Amniotic epithelial cell (primary cell): Measurements from ENCODE around the gene TGFB1I1.
"Not testable (repeated sequence)": the region's sequence is repeated elsewhere in the genome, so short reads cannot be mapped to it uniquely, and the experiment has no call there.

Experiments
- DNase-seq: peaks from one replicate; pipeline ENCODE4 v3.0.0-alpha.2; 2010; ENCODE audit warnings: low read depth

TGFB1I1 gene

DNA sequence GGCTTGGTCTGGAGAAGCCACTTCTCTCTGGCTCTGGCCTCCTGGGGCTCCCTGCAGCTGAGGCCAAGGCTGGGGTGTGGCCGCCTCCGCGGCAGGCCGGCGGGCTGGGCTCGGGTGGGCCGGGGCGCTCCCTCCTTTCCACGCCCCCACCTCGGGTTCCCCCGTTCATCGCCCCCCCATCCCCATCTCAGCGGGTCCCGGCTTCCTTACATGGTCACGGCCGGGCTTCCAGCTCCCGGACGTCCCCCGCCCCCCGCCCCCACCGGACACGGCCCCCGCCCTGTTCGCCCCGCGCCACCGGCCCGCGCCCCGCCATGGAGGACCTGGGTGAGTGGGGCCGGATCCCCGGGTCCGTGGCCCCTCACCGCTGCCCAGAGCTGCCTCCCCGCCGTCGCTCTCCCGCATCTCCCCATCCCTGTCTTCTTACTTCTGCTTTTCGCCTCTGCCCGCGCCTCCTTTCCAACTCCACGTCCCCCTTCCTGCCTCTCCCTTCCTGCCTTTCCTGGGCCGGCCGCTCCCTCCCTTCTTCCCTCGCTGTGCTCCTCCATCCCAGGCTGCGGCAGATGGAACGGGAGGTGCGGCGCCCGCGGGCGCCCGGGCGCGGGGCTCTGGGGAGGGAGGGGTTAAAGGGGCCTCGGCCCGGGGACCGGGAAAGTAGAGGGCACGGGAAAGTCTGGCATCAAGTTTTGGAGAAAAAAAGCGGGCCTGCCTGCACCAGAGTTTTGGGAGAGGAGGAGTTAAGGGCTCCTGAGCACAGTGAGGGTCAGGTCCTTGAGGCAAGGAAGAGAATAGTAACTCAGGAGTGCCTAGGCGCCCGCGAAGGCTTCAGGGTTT lies at the start of gene TGFB1I1:
Gene TGFB1I1 (plus strand): TSS at position 278 of the 834 bp plus-strand sequence. CDS start 37 bp downstream, at position 315.
- DNase-seq: peak; percentile 71

DNA sequence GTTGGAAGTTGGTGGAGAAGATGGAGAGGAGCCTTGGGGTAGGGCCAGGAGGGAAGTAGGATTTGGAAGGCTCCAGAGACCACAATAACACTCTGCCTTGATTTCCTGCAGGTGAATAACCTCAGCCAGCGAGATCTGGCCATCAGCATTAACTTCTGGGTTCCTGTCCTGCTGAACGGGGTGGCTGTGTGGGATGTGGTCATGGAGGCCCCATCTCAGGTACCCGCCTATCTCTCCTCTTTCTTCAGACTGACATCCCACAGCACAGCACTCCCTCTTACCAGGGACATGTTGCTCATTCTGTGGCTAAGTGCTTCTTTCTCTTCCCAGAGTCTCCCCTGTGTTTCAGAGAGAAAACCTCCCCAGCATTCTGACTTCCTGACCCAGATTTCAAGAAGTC lies 48.7 kb upstream of the TGFB1I1 start:
- no peak for DNase-seq

DNA sequence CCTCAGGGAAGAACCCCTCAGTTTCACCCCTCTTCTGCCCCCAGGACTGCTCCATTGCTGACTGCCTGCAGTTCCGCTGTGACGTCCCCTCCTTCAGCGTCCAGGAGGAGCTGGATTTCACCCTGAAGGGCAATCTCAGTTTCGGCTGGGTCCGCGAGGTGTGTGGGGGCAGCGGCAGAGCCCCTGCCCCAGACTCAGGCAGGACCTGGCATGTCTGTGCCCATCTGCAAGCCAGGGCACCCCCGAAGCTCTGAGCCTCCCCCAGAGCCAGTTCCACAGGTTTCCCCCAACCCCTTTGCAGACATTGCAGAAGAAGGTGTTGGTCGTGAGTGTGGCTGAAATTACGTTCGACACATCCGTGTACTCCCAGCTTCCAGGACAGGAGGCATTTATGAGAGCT lies 48.2 kb upstream of the TGFB1I1 start:
- no peak for DNase-seq

DNA sequence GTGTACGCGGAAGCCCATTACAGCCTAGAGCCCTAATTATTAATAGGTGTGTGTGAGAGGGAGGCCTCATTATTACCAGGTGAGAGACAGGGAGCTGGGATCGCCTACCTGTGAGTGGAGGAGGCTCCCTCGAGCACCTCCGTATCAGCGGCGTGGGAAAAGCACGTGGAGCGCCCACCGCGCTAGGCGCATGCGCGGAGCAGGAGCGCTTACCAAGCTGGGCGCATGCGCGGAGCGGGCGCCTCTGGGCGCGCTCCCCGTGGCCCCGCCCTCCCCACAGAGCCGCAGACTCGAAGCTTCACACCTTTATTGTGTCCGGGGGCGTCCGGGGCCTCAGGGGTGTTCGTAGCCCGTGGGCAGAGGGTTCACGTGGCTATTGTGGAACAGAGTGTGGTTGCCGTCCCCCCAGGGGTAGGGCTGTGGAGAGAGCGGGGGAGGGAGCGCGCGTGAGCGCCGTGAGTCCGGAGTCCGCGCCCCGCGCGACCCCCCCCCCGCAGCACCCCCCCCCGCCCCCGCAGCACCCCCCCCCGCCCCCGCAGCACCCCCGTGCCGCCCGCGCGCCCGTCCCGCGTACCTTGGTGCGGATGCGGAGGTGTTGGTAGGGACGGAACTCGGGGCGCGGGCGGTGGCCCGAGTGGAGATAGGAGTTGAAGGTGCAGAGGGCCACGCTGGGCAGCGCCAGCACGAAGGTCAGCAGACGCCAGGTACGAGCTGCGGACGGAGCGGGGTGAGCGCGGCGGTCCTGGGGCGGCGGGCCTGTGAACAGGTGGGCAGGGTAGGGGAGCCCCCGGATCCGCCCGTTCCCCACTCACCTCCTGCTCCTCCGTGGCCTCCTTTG lies 44.3 kb upstream of the TGFB1I1 start:
- no peak for DNase-seq

DNA sequence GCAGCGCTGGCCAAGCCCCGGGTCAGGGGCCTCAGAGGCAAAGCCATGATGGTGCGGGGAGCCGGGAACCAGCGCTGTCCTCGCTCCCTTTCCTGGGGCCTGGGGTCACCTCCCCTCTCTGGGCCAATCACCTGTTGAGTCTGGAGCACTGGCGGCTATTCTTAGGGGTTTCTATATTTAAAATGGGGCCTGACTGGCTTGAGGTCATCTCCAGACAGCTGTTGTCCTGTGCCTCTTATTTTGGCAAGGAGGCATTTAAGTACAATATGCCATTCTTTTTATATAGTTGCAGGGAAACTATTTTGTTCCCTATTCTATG lies 43.7 kb upstream of the TGFB1I1 start, which contains the start of gene COX6A2:
Gene COX6A2 (minus strand): TSS at position 82 of the 319 bp plus-strand sequence. CDS start 35 bp downstream, at position 47.
- DNase-seq: no peak

DNA sequence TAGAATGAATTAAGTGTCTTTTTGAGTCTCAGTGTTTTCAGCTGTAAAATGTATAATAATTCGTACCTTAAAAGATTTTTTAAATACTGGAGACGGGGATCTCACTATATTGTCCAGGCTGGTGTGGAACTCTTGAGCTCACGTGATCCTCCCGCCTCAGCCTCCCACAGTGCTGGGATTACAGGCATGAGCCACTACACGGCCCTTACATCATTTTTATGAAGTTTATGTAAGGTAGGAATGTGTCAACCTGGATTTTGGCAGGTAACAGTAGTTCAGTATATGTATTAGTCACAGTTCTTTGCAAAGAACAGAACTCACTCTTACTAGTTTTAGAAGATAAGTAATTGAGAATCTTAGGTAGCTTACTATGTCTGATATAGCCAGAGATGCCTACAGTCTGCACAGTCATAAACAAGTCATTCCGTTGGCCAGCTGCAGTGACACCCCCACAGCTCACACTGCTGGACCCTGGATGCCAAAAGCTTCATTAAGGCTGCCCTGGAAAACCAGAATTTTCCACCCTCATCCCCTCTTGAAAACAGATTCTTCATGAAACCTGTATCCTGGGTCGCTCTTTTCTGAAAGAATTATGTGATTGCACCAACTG lies 43.2 kb upstream of the TGFB1I1 start:
- DNase-seq: no peak

DNA sequence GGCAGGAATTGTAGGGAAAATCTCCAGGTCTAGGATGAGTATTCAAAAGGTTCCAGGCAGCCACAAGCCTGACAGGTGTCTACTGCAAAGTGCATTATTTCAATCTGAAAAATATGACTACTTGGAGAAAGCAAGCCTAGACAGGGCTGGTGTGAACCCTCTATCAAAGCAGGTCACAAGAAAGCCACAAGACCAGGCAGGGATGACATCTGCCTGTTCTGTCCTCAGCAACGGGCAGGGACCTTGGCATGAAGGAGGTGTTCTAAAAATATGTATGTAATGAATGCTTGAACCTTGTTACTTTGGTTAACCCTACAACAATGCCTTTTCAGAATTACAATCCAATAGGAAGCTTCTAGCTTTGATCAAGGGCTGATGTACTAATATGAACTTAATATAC lies 42.6 kb upstream of the TGFB1I1 start:
- DNase-seq: no peak

DNA sequence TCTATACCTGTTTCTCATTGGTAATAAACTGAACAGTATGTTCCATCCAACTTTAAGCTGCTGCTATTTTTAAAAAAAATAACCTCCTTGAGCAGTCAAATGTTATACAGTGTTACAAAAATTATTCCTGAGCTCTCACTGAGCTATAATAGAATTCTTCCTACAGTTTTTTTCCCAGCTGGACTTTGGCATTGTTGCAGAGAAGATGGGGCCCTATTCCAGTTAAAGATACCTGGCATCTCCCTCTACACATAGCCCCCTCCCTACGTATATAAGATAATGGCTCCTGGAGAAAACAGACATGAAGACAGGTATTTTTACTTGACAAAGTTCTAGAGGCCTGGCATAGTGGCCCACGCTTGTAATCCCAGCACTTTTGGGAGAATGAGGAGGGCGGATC lies 42.2 kb upstream of the TGFB1I1 start:
- no peak for DNase-seq

DNA sequence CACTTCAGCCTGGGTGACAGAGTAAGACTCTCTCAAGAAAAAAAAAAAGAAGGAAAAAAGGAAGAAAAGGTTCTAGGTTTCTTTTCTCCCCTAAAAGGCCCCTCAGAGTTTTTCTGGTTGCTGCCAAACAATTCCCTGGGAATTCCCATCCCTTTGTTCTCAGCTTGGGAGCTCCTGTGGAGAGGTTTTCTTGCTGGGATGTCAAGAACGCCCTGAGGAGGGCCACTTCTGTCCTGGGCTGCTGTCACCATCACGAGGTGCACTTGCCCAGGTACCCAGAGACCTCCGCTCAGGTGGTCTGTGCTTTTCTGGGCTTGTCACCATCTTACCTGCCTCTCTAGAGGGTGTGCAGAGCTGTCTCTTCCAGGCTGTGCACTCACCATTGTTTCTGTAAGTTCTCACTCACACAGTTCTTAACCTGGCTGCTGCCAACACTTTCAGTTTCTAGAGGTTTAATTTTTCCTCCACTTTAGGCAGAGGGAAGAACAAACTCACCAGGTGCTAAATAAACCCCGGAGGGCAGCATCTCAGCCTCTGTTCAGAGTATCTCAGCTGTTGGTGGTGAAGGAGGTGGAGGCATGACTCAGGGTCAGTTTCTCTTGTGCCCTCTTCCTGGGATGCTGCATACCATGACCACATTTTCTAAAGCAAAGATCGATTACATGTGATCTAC lies 41.4 kb upstream of the TGFB1I1 start:
- DNase-seq: no peak

DNA sequence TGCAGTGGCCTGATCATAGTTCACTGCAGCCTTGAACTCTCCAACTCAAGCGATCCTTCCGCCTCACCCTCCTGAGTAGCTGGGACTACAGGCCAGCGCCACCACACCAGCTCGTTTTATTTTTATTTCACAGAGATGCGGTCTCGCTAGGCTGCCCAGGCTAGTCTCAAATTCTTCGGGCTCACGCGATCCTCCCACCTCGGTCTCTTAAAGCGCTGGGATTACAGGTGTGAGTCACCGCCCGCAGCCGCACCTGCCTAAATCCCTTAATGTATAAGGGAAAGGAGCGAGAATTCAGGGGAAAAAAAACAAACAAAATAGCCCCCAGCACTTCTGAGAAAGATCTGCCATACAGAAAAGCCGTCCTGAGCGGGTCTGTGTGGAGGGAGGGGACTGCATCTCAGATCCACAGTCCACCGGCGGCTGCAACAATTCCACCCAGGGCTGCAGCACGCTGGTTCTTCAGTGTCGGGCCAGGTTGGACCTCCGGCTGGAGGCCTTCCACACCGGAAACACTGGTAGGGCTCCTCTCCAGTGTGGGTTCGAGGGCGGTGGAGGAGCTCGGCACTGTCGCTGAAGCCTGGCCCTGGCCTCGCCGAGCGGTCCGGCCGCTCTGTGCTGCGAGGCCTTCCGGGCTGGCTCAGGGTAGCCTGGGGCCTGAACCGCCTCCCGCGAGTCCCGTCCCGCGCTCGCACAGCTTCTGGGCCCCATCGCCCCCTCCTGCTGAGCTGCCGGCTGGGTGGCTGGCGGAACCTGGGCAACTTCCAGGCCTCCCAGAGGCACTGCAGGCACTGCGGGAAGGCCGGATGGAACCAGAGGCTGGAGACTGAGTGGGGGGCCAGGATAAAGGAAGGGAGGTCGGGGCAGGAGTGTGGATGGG lies 36.4 kb upstream of the TGFB1I1 start:
- DNase-seq: no peak

DNA sequence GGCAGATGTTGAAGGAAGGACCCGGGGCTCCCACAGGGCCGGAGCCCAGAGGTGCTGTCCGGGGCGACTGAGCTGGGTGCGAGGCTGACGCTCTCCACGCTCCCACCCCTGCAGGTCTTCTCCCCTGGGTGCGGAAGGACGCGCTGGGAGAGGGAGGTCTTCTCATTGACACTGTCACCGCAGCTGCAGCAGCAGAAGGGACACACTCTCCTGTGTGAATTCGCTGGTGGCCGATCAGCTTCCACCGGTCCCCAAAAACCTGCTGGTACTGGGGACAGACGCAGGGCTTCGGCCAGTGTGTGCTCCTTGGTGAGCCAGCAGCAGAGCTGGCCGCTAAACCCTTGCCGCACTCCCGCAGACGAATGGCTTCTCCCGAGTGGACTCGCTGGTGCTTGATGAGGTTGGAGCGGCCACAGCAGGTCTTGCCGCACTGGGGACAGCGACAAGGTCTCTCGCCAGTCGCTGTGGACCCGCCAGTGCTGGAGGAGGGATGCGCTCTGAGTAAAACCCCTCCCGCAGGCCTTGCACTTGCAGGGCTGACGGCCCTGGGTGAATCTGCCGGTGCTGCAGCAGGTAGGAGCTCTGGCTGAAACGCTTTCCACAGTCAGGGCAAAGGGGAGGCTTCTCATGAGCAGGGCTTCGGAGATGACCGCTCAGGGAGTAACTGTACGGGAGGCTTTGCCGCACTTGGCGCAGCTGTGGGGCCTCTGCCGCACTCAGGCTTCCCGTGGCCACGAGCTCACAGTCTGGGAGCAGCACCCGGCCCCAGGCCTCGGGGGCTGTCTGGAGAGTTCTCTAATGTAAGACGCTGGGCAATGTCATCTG lies 35.5 kb upstream of the TGFB1I1 start:
- DNase-seq: no peak

DNA sequence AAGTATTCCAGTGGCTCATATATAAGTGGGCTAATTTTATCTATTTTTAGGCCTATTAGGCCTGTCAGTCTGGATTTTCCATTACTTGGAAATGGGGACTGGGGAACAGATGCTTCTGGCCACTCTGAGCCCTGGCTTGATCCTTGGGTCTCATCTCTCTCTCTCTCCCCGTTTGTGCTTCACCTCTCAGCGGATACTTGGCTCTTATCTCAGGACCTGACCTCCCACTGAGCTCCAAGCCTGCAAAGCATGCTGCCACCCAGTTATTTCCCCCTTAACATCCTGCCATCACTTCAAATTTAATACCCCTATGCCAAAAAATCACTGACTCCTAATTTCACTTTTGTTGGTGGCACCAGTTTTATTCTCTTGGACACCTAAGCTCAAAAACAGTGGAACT lies 33.5 kb upstream of the TGFB1I1 start:
- no peak for DNase-seq

DNA sequence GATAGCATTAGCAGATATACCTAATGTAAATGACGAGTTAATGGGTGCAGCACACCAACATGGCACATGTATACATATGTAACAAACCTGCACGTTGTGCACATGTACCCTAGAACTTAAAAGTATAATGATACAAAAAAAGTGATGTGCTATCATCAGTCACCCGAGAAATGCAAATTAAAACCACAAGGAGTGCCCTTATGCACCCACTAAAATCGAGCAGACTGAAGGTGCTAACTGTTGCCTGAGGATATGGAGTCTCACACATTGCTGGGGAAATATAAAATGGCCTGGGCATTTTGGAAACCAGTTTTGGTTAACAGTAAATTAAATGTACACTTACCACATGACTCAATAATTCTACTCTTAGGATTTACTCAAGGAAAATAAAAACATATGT lies 32.9 kb upstream of the TGFB1I1 start:
- DNase-seq: not testable (repeated sequence)

DNA sequence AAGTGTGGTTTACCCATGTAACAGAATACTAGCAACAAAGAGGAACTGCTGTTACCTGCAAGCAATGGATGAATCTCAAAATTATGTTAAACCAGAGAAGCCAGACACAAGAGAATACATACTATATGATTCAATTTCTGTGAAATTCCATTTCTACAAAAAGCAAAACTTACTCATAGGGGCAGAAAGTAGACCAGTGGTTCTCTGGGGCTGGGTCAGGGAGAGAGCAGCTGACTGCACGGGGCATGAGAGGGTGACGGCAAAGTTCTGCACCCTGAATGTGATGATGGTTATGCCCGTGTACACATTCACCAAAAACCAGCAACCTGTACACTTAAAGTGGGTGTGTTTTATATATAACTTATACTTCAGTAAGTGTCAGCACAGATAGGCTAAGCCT lies 32.4 kb upstream of the TGFB1I1 start:
- no peak for DNase-seq

DNA sequence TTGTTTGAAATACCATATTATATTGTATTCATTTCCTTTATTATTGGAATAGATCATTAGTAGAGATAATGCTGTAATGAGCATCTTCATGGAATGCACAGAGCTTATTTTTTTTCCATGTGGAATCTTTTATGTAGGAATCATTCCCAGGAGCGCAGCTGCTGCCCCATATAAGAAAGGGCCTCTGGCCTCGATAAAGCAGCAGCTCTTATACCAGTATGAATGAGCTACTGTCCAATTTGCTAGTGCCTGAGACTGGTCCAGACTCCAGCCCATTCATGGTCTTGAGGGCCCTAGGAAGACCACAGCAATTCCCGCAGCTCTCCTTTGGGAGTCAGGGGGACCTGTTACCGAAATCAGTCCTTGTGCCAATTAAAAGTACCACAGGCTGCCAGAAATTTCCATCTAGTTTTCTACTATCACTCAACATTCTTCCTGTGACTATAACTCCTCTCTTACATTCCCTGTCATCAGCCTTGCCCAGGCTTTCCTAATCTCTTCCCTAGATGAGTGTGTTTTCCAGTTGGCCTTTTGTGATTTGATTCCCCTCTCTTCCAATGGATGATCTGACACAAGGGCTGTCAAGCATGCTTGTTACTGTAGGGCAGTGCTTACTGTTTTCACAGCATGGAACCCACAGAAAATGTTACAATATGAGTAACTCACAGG lies 31.3 kb upstream of the TGFB1I1 start:
- DNase-seq: no peak

DNA sequence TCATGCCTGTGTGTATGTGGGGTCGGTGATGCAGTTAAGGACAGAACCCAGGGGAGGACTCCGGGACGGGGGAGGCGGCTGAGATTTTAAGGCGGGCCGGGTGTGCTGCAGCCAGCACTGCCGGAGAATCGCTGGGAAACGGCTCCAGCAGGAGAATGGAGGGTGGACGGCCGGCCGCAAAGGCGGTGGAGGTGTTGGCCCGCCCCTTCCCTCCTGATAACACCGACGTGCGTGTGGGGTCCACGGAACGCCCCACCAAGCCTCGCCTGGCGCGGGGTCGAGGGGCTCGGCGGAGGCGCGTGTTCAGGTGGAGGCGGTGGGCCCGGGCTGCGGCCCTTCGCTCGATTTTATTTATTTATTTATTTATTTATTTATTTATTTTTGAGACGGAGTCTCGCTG lies 30.0 kb upstream of the TGFB1I1 start:
- DNase-seq: no peak

DNA sequence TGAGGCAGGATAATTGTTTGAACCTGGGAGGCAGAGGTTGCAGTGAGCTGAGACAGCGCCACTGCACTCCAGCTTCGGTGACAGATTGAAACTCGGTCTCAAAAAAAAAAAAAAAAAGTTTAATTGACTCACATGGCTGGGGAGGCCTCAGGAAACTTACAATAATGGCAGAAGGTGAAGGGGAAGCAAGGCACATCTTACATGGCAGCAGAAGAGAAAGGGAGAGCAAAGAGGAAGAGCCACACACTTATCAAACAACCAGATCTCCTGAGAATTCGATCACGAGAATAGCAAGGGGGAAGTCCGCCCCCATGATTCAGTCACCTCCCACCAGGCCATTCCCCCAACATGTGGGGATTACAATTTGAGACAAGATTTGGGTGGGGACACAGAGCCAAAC lies 26.0 kb upstream of the TGFB1I1 start:
- not testable (repeated sequence) for DNase-seq

DNA sequence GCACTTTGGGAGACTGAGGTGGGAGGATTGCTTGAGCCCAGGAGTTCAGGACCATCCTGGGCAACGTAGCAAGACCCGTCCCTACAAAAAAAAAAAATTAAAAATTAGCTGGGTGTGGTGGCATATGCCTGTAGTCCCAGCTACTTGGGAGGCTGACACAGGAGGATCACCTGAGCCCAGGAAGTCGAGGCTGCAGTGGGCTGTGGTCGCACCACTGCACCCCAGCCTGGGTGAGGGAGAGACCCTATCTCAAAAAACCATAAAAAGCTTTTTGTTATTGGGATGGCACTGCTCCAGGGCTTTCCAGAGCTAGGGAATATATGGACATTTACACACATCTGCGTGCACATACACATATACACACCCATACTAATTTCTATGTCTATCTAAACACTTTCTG lies 20.8 kb upstream of the TGFB1I1 start:
- DNase-seq: no peak

DNA sequence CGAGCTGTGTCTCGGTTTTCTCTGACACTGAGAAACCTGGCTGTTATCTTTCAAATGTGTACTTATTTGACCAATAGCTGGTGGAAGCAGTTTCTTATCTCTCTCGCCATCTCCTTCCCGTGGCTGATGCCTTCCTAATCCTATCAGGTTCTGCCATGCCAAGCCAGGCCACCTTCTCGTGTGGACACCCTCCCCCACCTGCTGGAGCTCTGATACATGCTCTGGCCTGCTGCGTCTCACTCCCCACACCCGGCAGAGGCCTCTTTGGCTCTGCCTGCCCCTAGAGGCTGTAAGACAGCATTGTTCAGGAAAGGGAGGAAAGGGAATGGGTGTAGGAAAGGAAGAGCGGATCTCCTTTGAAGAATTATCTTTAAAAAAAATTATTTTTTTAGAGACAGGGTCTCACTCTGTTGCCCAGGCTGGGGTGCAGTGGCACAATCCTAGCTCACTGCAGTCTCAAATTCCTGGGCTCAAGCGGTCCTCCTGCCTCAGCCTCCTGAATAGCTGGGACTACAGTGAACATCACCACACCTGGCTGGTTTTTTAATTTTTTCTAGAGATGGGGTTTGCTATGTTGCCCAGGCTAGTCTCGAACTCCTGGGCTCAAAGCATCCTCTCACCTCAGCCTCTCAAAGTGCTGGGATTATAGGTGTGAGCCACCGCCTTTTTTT lies 20.1 kb upstream of the TGFB1I1 start:
- DNase-seq: peak; percentile 84
